Neural progenitor cell (in vitro differentiated cells): ENCODE data around the gene C2orf72. TPM values are rescaled to one million over a fixed set of nuclear protein-coding genes. Genes with fewer than 3 reads are reported as not detected.
"Not testable (repeated sequence)": the region's sequence is repeated elsewhere in the genome, so short reads cannot be mapped to it uniquely, and the experiment has no call there.

Experiments used
- DNase-seq: peaks from one replicate; pipeline ENCODE4 v3.0.0-alpha.2; 2016; ENCODE audit warnings: low spot score
- H2AFZ ChIP-seq: fragments of 200-600 bp; sonication (generic); replicated peaks from 2 replicates; pipeline ENCODE4 v1.6.1; 2016; ENCODE audit warnings: antibody characterized with exemption
- H3F3A ChIP-seq: fragments of 200-600 bp; sonication (generic); 2 replicates; pipeline ENCODE4 v1.6.1; 2016; ENCODE audit warnings: antibody characterized with exemption, low read depth
- H3K27ac ChIP-seq: fragments of 200-600 bp; sonication (generic); 2 replicates; pipeline ENCODE4 v1.5.1; 2016; ENCODE audit warnings: mild to moderate bottlenecking
- H3K27me3 ChIP-seq: fragments of 200-600 bp; sonication (generic); 2 replicates; pipeline ENCODE4 v1.6.1; 2016; ENCODE audit warnings: mild to moderate bottlenecking, moderate library complexity
- H3K36me3 ChIP-seq: fragments of 200-600 bp; sonication (generic); 2 replicates; pipeline ENCODE4 v1.5.1; 2016
- H3K4me1 ChIP-seq: fragments of 200-600 bp; sonication (generic); 2 replicates; pipeline ENCODE4 v1.6.1; 2016; ENCODE audit warnings: mixed run types
- H3K4me2 ChIP-seq: fragments of 200-600 bp; sonication (generic); 2 replicates; pipeline ENCODE4 v1.6.1; 2016
- H3K4me3 ChIP-seq: fragments of 200-600 bp; sonication (generic); 2 replicates; pipeline ENCODE4 v1.5.1; 2016
- H3K79me2 ChIP-seq: fragments of 200-600 bp; sonication (generic); 2 replicates; pipeline ENCODE4 v1.6.1; 2016; ENCODE audit warnings: low read depth
- H3K9ac ChIP-seq: fragments of 200-600 bp; sonication (generic); 2 replicates; pipeline ENCODE4 v1.6.1; 2016
- H3K9me3 ChIP-seq: fragments of 200-600 bp; sonication (generic); 2 replicates; pipeline ENCODE4 v1.5.1; 2016; ENCODE audit warnings: low read depth
- H4K20me1 ChIP-seq: fragments of 200-600 bp; sonication (generic); 2 replicates; pipeline ENCODE4 v1.6.1; 2016; ENCODE audit warnings: low read depth
- H3K27ac Mint-ChIP-seq: 3 replicates; pipeline ENCODE4 v1.8.0; 2021; ENCODE audit warnings: mixed read lengths
- H3K27me3 Mint-ChIP-seq: 2 replicates; pipeline ENCODE4 v1.8.0; 2022; ENCODE audit warnings: low read depth, mild to moderate bottlenecking, inconsistent platforms, moderate library complexity, mixed read lengths; ENCODE audit not compliant: insufficient read depth
- H3K36me3 Mint-ChIP-seq: 3 replicates; pipeline ENCODE4 v1.8.0; 2021; ENCODE audit warnings: mixed read lengths
- H3K4me1 Mint-ChIP-seq: 3 replicates; pipeline ENCODE4 v1.8.0; 2021; ENCODE audit warnings: mixed read lengths
- H3K4me3 Mint-ChIP-seq: 3 replicates; pipeline ENCODE4 v1.8.0; 2021; ENCODE audit warnings: mild to moderate bottlenecking, moderate library complexity, mixed read lengths
- H3K9me3 Mint-ChIP-seq: 3 replicates; pipeline ENCODE4 v1.8.0; 2020; ENCODE audit warnings: mixed read lengths
- EZH2 ChIP-seq: fragments of 200-600 bp; sonication (generic); IDR thresholded peaks from 2 replicates; pipeline ENCODE4 v1.6.1; 2017; ENCODE audit warnings: antibody characterized with exemption, mild to moderate bottlenecking, moderate library complexity
- EZH2phosphoT487 ChIP-seq: fragments of 200-600 bp; sonication (generic); IDR thresholded peaks from 2 replicates; pipeline ENCODE4 v1.6.1; 2017; ENCODE audit warnings: antibody characterized with exemption
- total RNA-seq: library from RNA; depleted of rRNA; stranded (reverse); fragments of >200 nt; gene quantifications from 2 replicates; pipeline ENCODE4 v1.2.3, GENCODE V29; 2015; ENCODE audit warnings: low replicate concordance
- TF ChIP-seq, protein P1 (sequence below): fragments of 200-600 bp; sonication (generic); IDR thresholded peaks from 2 replicates; pipeline ENCODE4 v1.5.1; 2017; ENCODE audit warnings: antibody characterized with exemption, mild to moderate bottlenecking

Gene C2orf72
- total RNA-seq, 1 donor from 2014 or later, result 2.4 TPM

DNA sequence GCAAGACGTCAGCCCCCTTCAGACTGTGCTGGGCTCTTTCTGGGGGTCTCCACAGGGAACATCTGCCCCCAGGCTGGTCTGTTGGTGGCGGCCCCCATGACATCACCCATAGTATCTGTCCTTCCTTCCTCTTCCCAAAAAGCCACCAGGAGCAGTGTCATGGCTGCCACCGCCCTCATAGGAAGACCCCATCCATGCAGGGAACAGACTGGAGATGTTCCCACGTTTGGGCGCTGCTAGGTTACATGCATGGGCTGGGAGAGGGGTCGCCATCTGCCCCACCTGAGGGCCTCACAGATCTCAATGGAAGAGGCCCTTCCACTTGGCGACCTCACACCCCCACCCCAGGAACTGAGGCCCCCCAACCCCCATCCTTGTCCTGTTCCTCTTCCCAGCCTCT is 36.3 kb upstream of the C2orf72 start:
- H3K4me3 Mint-ChIP-seq, result no peak overlapping the region
- H3K27ac ChIP-seq, result no peak overlapping the region
- peaks cover 8% of the 10 kb centered on the region for H3K36me3 Mint-ChIP-seq
- no peak for DNase-seq
- H3K79me2 ChIP-seq, result no peaks in the 10 kb centered on the region
- no peak overlapping the region for H3K9ac ChIP-seq
- peaks cover 23% of the 10 kb centered on the region for H3K27me3 ChIP-seq
- H3K4me1 ChIP-seq, result no peaks in the 10 kb centered on the region
- no peaks in the 10 kb centered on the region for H3F3A ChIP-seq
- no peaks in the 10 kb centered on the region for H3K36me3 ChIP-seq
- no peak overlapping the region for H3K4me3 ChIP-seq
- H3K4me2 ChIP-seq, result no peak overlapping the region
- peaks cover 19% of the 10 kb centered on the region for H3K27me3 Mint-ChIP-seq
- no peaks in the 10 kb centered on the region for H3K9me3 ChIP-seq
- H2AFZ ChIP-seq, result no peak overlapping the region
- TF ChIP-seq, protein P1, sequence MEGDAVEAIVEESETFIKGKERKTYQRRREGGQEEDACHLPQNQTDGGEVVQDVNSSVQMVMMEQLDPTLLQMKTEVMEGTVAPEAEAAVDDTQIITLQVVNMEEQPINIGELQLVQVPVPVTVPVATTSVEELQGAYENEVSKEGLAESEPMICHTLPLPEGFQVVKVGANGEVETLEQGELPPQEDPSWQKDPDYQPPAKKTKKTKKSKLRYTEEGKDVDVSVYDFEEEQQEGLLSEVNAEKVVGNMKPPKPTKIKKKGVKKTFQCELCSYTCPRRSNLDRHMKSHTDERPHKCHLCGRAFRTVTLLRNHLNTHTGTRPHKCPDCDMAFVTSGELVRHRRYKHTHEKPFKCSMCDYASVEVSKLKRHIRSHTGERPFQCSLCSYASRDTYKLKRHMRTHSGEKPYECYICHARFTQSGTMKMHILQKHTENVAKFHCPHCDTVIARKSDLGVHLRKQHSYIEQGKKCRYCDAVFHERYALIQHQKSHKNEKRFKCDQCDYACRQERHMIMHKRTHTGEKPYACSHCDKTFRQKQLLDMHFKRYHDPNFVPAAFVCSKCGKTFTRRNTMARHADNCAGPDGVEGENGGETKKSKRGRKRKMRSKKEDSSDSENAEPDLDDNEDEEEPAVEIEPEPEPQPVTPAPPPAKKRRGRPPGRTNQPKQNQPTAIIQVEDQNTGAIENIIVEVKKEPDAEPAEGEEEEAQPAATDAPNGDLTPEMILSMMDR, result no peak
- no peak for TF ChIP-seq EZH2phosphoT487
- TF ChIP-seq EZH2, result no peak
- H3K9me3 Mint-ChIP-seq, result peaks cover 21% of the 10 kb centered on the region
- H3K4me1 Mint-ChIP-seq, result peaks cover 4% of the 10 kb centered on the region
- no peak overlapping the region for H3K27ac Mint-ChIP-seq
- H4K20me1 ChIP-seq, result no peaks in the 10 kb centered on the region

DNA sequence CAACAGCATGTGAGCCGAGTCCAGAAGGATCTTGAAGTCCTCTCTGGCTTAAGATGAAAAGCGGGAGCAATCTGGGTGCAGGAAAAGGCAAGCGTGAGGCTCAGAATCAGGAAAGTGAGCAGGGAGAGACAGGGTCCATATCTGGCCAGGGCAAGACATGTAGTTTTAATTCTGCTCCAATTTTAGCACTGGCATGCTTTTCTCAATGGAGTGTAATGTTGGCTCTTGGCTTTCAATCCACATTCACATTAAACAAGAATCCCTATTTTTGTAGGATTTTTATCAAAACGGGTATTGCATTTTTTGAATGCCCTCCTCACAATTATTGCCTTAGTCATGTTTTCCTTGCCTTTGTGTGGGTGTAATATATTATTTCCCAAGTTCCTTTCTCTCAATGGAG is 35.4 kb upstream of the C2orf72 start:
- no peaks in the 10 kb centered on the region for H3K36me3 ChIP-seq
- Mint-ChIP-seq H3K36me3 (peaks cover 8% of the 10 kb centered on the region), H3K27me3 (peaks cover 20% of the 10 kb centered on the region), H3K27ac (no peak overlapping the region), H3K4me1 (peaks cover 7% of the 10 kb centered on the region), H3K9me3 (peaks cover 21% of the 10 kb centered on the region), H3K4me3 (no peak overlapping the region)
- H2AFZ ChIP-seq, result no peak overlapping the region
- no peak overlapping the region for H3K4me3 ChIP-seq
- TF ChIP-seq EZH2, result no peak
- TF ChIP-seq, protein P1, result no peak
- TF ChIP-seq EZH2phosphoT487, result no peak
- no peak overlapping the region for H3K27ac ChIP-seq
- H3K79me2 ChIP-seq, result no peaks in the 10 kb centered on the region
- no peak for DNase-seq
- peaks cover 3% of the 10 kb centered on the region for H3K4me1 ChIP-seq
- no peaks in the 10 kb centered on the region for H3F3A ChIP-seq
- H3K9ac ChIP-seq, result no peak overlapping the region
- H3K9me3 ChIP-seq, result no peaks in the 10 kb centered on the region
- no peak overlapping the region for H3K4me2 ChIP-seq
- peaks cover 23% of the 10 kb centered on the region for H3K27me3 ChIP-seq
- no peaks in the 10 kb centered on the region for H4K20me1 ChIP-seq

DNA sequence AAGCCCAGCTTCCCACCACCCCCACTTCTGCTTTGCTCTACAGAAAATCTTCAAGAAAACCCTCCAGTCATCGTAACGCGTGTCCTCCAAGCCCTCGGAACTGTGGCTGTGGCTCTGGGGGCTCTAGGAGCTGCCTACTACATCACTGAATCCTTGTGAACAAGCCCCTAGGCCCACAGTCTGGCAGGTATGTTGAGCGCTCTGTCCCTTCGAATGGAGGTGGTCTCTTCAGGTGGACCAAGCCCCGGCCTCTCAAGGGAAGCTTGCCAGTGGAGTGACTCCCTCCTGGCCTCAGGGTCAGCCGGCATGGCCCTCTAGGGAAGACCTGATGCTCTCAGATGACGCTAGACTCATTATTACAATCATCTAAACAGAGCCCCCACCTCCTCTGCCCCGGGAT is 34.7 kb upstream of the C2orf72 start:
- Mint-ChIP-seq H3K9me3 (peaks cover 19% of the 10 kb centered on the region), H3K4me1 (peaks cover 14% of the 10 kb centered on the region), H3K36me3 (peaks cover 8% of the 10 kb centered on the region), H3K27me3 (peaks cover 24% of the 10 kb centered on the region), H3K27ac (no peak overlapping the region), H3K4me3 (no peak overlapping the region)
- no peaks in the 10 kb centered on the region for H3K36me3 ChIP-seq
- DNase-seq, result no peak
- H3K4me2 ChIP-seq, result no peak overlapping the region
- H3K4me3 ChIP-seq, result no peak overlapping the region
- H3F3A ChIP-seq, result no peaks in the 10 kb centered on the region
- no peaks in the 10 kb centered on the region for H3K9me3 ChIP-seq
- no peak overlapping the region for H3K9ac ChIP-seq
- no peak overlapping the region for H3K27ac ChIP-seq
- TF ChIP-seq, protein P1, result no peak
- TF ChIP-seq EZH2phosphoT487 (no peak), EZH2 (no peak)
- H3K27me3 ChIP-seq, result peaks cover 23% of the 10 kb centered on the region
- peaks cover 3% of the 10 kb centered on the region for H3K4me1 ChIP-seq
- H4K20me1 ChIP-seq, result no peaks in the 10 kb centered on the region
- no peak overlapping the region for H2AFZ ChIP-seq
- H3K79me2 ChIP-seq, result no peaks in the 10 kb centered on the region

DNA sequence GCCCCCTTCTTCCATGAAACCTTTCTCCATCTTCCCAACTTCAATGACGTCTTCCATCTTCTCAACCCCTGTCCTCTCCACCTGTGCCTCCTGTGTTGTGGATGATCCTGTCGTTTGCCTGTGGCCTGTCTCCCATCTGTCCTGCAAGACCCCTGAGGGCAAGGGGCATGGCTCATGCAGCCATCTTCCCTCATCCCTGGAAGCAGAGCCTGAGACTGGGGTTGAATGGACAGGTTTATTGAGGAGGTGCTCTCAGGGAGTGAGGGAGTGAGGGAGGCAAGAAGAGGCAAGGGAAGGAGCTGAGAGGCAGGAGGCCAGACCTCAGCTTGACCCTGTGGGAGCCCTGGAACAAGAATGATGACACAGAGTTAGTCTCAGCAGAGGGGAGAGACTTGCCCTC is 34.1 kb upstream of the C2orf72 start:
- no peaks in the 10 kb centered on the region for H4K20me1 ChIP-seq
- H3F3A ChIP-seq, result no peaks in the 10 kb centered on the region
- no peak overlapping the region for H3K4me2 ChIP-seq
- no peak overlapping the region for H3K9ac ChIP-seq
- Mint-ChIP-seq H3K9me3 (peaks cover 19% of the 10 kb centered on the region), H3K4me3 (peak overlapping the region; percentile 52), H3K36me3 (peaks cover 8% of the 10 kb centered on the region), H3K4me1 (peaks cover 20% of the 10 kb centered on the region), H3K27ac (peak overlapping the region; percentile 61), H3K27me3 (peaks cover 24% of the 10 kb centered on the region)
- H2AFZ ChIP-seq, result no peak overlapping the region
- H3K4me1 ChIP-seq, result peaks cover 3% of the 10 kb centered on the region
- H3K9me3 ChIP-seq, result no peaks in the 10 kb centered on the region
- DNase-seq, result no peak
- no peak overlapping the region for H3K27ac ChIP-seq
- H3K27me3 ChIP-seq, result peaks cover 23% of the 10 kb centered on the region
- H3K36me3 ChIP-seq, result no peaks in the 10 kb centered on the region
- TF ChIP-seq EZH2phosphoT487 (no peak), EZH2 (no peak)
- TF ChIP-seq, protein P1, result no peak
- no peak overlapping the region for H3K4me3 ChIP-seq
- H3K79me2 ChIP-seq, result no peaks in the 10 kb centered on the region

DNA sequence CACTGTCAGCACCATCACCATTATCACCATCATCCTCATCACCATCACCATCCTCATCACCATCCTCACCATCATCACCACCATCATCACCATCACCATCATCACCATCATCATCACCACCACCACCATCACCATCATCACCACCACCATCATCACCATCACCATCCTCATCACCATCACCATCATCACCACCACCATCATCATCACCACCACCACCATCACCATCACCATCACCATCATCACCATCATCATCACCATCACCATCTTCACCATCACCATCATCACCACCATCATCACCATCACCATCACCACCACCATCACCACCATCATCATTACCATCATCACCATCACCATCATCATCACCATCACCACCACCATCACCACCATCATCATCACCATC is 32.4 kb upstream of the C2orf72 start:
- peak overlapping the region; percentile 60 for H3K4me3 Mint-ChIP-seq
- not testable (repeated sequence) for H2AFZ ChIP-seq, H3K79me2 ChIP-seq, H3K27ac ChIP-seq, H3K36me3 Mint-ChIP-seq, H3K9ac ChIP-seq, DNase-seq, H3F3A ChIP-seq, H4K20me1 ChIP-seq, H3K36me3 ChIP-seq, H3K9me3 ChIP-seq, H3K4me1 ChIP-seq, H3K4me2 ChIP-seq, H3K27ac Mint-ChIP-seq, H3K4me3 ChIP-seq
- peaks cover 16% of the 10 kb centered on the region for H3K27me3 ChIP-seq
- peaks cover 24% of the 10 kb centered on the region for H3K27me3 Mint-ChIP-seq
- peaks cover 19% of the 10 kb centered on the region for H3K9me3 Mint-ChIP-seq
- peaks cover 29% of the 10 kb centered on the region for H3K4me1 Mint-ChIP-seq
